KMS-11 (cell line): ENCODE results near the gene PLAAT3.

ENCODE experiments used
- H2AFZ ChIP-seq: fragments of 200-600 bp; sonication (generic); 2 replicates; pipeline ENCODE4 v1.6.1; 2016; ENCODE audit warnings: antibody characterized with exemption, mixed run types, low read depth
- H3K27ac ChIP-seq: fragments of 200-600 bp; sonication (generic); 2 replicates; pipeline ENCODE4 v1.6.1; 2016; ENCODE audit warnings: mild to moderate bottlenecking, mixed run types
- H3K27me3 ChIP-seq: fragments of 200-600 bp; sonication (generic); 2 replicates; pipeline ENCODE4 v1.6.1; 2017; ENCODE audit warnings: mild to moderate bottlenecking, low read depth, mixed run types, moderate library complexity; ENCODE audit not compliant: insufficient read depth
- H3K36me3 ChIP-seq: fragments of 200-600 bp; sonication (generic); 2 replicates; pipeline ENCODE4 v1.6.1; 2017; ENCODE audit warnings: mild to moderate bottlenecking, mixed run types; ENCODE audit not compliant: insufficient read depth
- H3K4me1 ChIP-seq: fragments of 200-600 bp; sonication (generic); 2 replicates; pipeline ENCODE4 v1.6.1; 2016; ENCODE audit warnings: mild to moderate bottlenecking, low read depth, mixed run types; ENCODE audit not compliant: poor library complexity, severe bottlenecking
- H3K4me2 ChIP-seq: fragments of 200-600 bp; sonication (generic); 2 replicates; pipeline ENCODE4 v1.7.0; 2016; ENCODE audit warnings: mild to moderate bottlenecking, mixed run types
- H3K4me3 ChIP-seq: fragments of 200-600 bp; sonication (generic); IDR thresholded peaks from 2 replicates; pipeline ENCODE4 v1.6.1; 2017; ENCODE audit warnings: low read depth, low read length, mixed read lengths; ENCODE audit not compliant: insufficient read depth
- H3K79me2 ChIP-seq: fragments of 200-600 bp; sonication (generic); 2 replicates; pipeline ENCODE4 v1.6.1; 2016; ENCODE audit warnings: low read depth, mixed run types; ENCODE audit not compliant: insufficient read depth
- H3K9ac ChIP-seq: fragments of 200-600 bp; sonication (generic); 2 replicates; pipeline ENCODE4 v1.6.1; 2016; ENCODE audit warnings: mild to moderate bottlenecking, mixed run types
- H4K20me1 ChIP-seq: fragments of 200-600 bp; sonication (generic); 2 replicates; pipeline ENCODE4 v1.6.1; 2016; ENCODE audit warnings: mild to moderate bottlenecking, mixed run types; ENCODE audit not compliant: insufficient read depth
- CTCF ChIP-seq: fragments of 200-600 bp; sonication (generic); conservative IDR thresholded peaks from 2 replicates; pipeline ENCODE4 v1.6.1; 2017; ENCODE audit warnings: low read depth, mild to moderate bottlenecking, antibody characterized with exemption, low read length, moderate library complexity, mixed read lengths

The PLAAT3 gene

GRCh38 chr11:63629426-63629825 is 15.2 kb upstream of the PLAAT3 start:
- Histone ChIP-seq H3K4me3 (no peak overlapping the region), H3K36me3 (peaks cover 8% of the 10 kb centered on the region; the same call in 1 of the 2 replicates), H3K79me2 (no peaks in the 10 kb centered on the region), H4K20me1 (no peaks in the 10 kb centered on the region), H3K27ac (no peak overlapping the region), H3K4me2 (no peak overlapping the region), H3K27me3 (no peaks in the 10 kb centered on the region), H3K9ac (no peak overlapping the region), H2AFZ (no peak overlapping the region), H3K4me1 (peaks cover 6% of the 10 kb centered on the region)
- no peak for TF ChIP-seq CTCF

- H3K27ac ChIP-seq, result no peak overlapping the region
- peaks cover 18% of the 10 kb centered on the region for H3K4me1 ChIP-seq
- TF ChIP-seq CTCF, result no peak
- H3K9ac ChIP-seq, result no peak overlapping the region
- H3K36me3 ChIP-seq, result no peaks in the 10 kb centered on the region
- H4K20me1 ChIP-seq, result no peaks in the 10 kb centered on the region
- H3K4me2 ChIP-seq, result no peak overlapping the region
- H3K27me3 ChIP-seq, result no peaks in the 10 kb centered on the region
- no peaks in the 10 kb centered on the region for H3K79me2 ChIP-seq
- no peak overlapping the region for H3K4me3 ChIP-seq
- H2AFZ ChIP-seq, result no peak overlapping the region
These were observed 9.4 kb upstream of the PLAAT3 start for GRCh38 chr11:63623513-63624140.

GRCh38 chr11:63622323-63622722 is 8.1 kb upstream of the PLAAT3 start:
- no peaks in the 10 kb centered on the region for H4K20me1 ChIP-seq
- H3K4me2 ChIP-seq, result no peak overlapping the region

GRCh38 chr11:63621071-63621470 is 6.8 kb upstream of the PLAAT3 start:
- no peaks in the 10 kb centered on the region for H4K20me1 ChIP-seq
- no peak overlapping the region for H3K9ac ChIP-seq
- H3K27me3 ChIP-seq, result no peaks in the 10 kb centered on the region
- H3K27ac ChIP-seq, result no peak overlapping the region
- TF ChIP-seq CTCF, result no peak
- H2AFZ ChIP-seq, result no peak overlapping the region
- H3K4me3 ChIP-seq, result no peak overlapping the region
- no peaks in the 10 kb centered on the region for H3K36me3 ChIP-seq
- peaks cover 18% of the 10 kb centered on the region for H3K4me1 ChIP-seq
- no peaks in the 10 kb centered on the region for H3K79me2 ChIP-seq
- no peak overlapping the region for H3K4me2 ChIP-seq

More at GRCh38 chr11:63622323-63622722, 8.1 kb upstream of the PLAAT3 start:
- H3K79me2 ChIP-seq, result no peaks in the 10 kb centered on the region
- no peak for TF ChIP-seq CTCF
- no peaks in the 10 kb centered on the region for H3K27me3 ChIP-seq
- no peaks in the 10 kb centered on the region for H3K36me3 ChIP-seq
- H3K4me3 ChIP-seq, result no peak overlapping the region
- H3K4me1 ChIP-seq, result peaks cover 18% of the 10 kb centered on the region
- H3K27ac ChIP-seq, result no peak overlapping the region
- no peak overlapping the region for H3K9ac ChIP-seq
- no peak overlapping the region for H2AFZ ChIP-seq
